HG02759 (cell line): Measurements from ENCODE around the gene PRSS8.
"Not testable (repeated sequence)": the region's sequence is repeated elsewhere in the genome, so short reads cannot be mapped to it uniquely, and the experiment has no call there.

Source experiments
- ATAC-seq: cut with Tn5 transposase; IDR thresholded peaks from one replicate; pipeline ENCODE4 v1.9.1; 2021; ENCODE audit warnings: mild to moderate bottlenecking, moderate library complexity; ENCODE audit not compliant: unreplicated experiment

Gene PRSS8

DNA sequence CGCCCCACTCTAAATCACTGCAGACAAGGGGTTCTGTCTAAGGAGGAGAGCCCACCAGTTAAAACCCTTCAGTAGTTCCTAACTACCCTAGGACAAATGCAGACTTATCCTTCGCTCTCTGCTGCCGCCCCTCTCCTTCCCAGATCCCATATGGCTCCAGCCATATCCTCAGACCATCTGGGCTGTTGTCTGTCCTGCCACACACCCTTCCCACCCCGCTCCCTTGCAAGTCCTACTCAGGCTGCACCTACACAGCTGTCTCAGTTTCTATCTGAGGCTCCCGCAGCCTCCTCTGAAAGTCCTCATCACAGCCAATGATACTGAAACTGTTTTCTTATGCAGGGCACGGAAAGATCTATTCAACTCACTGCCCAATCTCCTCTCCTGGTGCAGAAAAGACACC lies 28.1 kb downstream of the PRSS8 start:
- ATAC-seq, result peak; percentile 37

- ATAC-seq, result no peak
Measured at GRCh38 chr16:31106509-31107464, 28.7 kb downstream of the PRSS8 start.

DNA sequence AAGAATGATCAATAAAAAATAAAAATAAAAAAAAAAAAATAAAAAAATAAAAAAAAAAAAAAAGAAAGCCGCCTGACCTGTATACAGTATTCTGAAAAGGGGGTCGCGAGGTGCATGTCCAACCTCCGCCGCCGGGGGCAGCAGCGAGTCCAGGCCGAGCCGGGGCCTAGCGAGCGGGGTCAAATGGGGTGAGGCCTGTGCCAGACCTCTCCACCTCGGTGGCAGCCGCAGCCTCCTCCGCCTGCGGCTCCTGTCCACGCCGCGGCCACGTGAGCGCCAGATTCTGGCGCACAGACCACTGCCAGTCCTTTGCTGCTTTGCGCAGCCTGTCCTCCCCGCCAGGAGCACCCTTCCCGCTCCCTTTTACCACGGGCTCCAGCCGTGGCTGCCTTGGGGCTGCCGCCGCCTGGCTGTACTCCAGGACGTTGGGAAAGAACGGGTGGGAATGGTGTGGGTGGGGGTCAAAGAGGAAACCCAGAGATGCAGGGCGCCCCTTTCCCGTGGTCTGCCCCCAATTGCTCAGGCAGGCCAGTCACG lies 29.8 kb downstream of the PRSS8 start:
- ATAC-seq, result peak; percentile 43

GRCh38 chr16:31100876-31101641 lies 34.5 kb downstream of the PRSS8 start:
- not testable (repeated sequence) for ATAC-seq

- ATAC-seq, result no peak
Measured at GRCh38 chr16:31099860-31100638, 35.5 kb downstream of the PRSS8 start.

- ATAC-seq, result peak; percentile 91
Measured at GRCh38 chr16:31094424-31095120, 41.0 kb downstream of the PRSS8 start, which contains the start of gene VKORC1. VKORC1 (minus strand) TSS chr16:31094797; CDS start chr16:31094729, 68 bp downstream.

- ATAC-seq, result no peak
Measured at GRCh38 chr16:31094088-31094423, 41.5 kb downstream of the PRSS8 start.

DNA sequence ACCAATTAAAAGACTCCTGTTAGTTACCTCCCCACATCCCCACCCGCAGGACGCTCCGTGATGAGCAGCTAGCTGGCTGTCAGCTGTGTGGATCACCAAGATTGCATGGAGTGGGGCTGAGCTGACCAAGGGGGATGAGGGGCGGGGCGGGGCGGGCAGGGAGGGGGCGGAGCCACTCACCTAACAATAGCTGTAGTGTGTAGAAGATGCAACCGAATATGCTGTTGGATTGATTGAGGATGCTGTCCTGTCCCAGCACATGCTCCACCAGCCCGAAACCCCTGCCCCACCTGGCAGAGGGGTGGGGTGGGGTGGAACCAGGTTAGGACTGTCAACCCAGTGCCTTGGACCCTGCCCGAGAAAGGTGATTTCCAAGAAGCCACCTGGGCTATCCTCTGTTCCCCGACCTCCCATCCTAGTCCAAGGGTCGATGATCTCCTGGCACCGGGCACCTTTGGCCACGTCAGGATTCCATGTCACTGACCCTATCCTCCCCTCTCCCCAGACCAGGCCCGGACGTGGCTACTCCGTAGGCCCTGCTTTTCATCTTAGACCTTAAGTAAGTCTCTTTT lies 42.3 kb downstream of the PRSS8 start:
- ATAC-seq, result no peak

DNA sequence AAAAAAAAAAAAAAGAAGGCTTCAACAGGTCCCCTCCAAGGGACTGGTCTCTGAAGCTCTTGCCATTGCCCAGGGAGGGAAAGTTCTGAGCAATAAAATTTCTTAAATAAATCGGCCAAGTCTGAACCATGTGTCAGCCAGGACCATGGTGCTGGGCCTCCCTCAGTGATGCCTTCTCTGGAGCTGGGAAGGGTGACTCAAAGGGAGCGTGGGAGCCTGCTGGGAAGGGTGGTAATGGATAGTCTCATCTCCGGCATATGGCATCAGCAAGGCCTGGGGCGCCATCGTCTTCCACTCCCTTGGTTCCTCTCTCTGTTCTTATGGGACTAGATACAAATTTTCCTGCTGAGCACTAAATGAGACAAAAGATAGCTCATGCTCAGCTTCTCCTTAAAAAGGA lies 43.2 kb downstream of the PRSS8 start:
- no peak for ATAC-seq

GRCh38 chr16:31090540-31090939 lies 45.0 kb downstream of the PRSS8 start:
- ATAC-seq, result no peak

- ATAC-seq, result no peak
Measured at GRCh38 chr16:31089199-31089598, 46.3 kb downstream of the PRSS8 start.

DNA sequence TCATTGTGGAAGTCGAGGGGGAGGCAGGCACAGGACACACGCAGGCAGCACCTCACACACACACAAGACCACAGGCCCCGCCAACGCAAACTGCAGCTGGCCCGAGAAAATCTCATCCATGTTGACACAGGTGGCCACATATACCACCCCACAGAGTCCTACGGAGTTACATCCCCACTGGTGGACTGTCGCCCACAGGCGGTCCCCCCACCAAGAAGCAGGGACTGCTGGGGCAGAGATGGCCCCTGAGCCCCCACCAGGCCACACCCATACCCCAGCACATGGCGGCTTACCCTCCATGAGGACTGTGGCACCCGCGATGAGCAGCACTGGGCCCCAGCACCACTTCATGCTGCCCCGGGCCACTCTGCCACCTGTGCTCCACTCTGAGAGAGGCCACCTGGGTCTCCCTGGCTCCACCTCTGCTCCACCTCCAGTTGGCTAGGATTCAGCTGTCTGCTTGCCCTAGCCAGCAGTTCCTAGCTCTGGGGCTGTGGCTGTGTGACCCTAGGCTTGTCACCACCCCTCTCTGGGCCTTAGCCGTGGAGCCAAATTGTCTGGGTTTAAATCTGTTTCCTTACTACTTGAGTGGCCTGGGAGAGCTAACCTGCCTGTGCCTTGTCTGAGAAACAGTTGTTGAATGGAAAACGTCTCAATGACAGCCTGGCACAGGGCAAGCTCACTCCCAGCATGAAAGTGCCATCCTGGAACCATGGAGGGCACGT lies 46.9 kb downstream of the PRSS8 start, which contains the start of gene PRSS53:
Gene PRSS53 (minus strand): TSS at position 485 of the 725 bp plus-strand sequence. CDS start 134 bp downstream, at position 351.
- ATAC-seq, result no peak

GRCh38 chr16:31087971-31088370 lies 47.6 kb downstream of the PRSS8 start:
- ATAC-seq, result no peak

DNA sequence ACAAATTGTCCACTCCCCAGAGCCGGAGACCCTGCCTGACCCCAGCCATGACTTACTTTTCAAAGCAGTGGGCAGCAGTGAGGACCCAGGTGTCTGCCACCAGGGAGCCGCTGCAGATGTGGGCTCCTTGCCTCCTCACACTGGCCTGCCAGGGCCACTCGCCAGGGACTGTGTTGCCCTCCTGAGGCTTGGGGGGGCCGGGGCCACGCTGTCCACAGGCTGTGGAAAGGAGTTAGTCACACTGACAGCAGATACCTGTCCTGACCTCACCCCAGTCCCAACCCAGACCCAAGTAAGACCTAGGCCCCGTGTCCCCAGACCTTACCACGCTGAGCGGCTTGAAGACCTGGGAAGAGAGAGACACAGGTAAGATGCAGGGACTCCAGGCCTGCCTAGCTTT lies 48.0 kb downstream of the PRSS8 start:
- no peak for ATAC-seq

- ATAC-seq, result no peak
Measured at GRCh38 chr16:31086629-31086906, 49.0 kb downstream of the PRSS8 start.

DNA sequence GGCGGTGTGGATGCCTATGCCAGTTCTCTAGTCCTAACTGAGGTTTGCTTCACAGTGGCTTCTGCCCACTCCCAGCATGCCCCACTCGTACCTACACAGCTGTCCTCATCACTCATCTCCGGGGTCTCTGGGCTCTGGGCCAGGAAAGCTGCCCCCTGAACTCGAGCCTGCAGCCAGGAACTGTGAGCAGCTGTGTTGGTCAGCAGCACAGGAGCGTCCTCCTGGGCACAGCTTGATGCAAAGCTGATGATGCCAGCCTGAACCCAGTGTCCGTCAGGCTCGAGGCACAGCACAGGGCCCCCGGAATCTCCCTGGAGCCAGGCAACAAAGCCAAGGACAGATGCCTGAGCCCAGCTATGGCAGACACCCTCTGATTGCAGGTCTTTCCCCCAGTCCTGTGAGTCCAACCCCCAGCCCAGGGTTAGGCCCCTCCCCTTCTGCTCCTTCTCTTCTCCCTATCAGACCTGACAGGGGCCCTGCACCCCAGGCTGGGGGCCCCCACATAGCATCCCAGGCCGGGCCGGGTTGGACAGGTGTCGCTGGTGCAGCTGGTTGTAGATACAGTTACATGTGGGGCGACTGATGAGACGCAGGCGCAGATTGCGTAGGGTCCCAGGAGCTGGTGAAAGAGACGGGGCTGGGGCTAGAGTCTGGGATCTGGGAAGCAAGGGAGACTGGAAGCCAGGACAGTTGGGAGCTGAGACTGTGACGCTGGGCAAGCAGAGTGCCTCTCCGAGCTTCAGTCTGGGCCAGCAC lies 49.5 kb downstream of the PRSS8 start:
- no peak for ATAC-seq

DNA sequence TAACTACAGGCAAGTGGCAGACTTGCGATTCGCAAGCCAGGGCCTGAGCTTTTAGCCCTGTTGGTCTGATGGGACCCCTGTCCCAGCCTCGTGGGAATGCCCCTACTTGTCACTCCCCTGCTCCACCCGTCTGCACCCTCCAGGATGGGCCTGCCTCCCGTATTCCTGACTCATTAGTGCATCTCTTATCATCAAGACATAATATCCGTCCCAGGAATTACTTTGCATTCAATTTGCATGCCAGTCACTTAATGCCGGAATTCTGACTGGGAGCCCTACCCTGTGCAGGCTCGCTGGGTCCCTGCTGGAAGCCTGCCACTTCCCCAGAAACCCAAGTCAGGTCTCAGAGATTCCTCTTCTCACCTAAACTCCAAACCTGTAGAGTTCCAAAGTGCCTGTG lies 50.1 kb downstream of the PRSS8 start:
- no peak for ATAC-seq

DNA sequence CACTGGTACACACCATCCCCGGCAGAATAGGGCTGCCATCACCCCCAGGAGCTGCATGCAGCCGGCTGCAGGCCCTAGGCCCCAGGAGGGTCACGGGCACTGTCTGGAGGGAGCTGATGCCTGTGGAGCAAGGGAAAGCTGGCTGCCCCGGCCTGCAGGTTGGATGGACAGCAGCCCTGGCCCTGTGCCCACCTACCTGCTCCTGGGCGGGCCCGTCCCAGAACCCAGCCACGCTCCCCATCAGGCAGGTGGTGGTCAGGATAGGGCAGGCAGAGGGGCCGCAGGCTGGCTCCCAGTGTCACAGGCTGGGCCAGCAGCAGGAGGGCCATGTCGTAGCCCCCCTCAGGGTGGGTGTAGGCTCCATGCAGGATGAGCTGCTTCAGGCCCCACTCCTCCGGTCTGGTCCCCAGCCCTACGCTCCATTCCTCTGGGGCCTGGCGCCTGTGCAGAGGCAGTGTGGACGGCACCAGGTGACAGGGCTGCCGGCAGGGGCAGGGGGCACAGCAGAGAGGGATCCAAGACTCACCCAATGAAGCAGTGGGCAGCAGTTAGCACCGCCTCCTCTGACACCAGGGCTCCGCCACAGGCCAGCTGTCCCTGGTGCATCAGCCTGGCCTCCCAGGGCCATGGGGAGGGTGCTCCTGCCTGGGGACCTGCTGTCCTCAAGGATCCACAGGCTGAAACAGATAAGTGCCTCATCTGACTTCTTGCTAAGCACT lies 50.8 kb downstream of the PRSS8 start:
- no peak for ATAC-seq
